ENCODE results near the gene TNFRSF4.
"Not testable (repeated sequence)": the region's sequence is repeated elsewhere in the genome, so short reads cannot be mapped to it uniquely, and the experiment has no call there.

TNFRSF4 gene

DNA sequence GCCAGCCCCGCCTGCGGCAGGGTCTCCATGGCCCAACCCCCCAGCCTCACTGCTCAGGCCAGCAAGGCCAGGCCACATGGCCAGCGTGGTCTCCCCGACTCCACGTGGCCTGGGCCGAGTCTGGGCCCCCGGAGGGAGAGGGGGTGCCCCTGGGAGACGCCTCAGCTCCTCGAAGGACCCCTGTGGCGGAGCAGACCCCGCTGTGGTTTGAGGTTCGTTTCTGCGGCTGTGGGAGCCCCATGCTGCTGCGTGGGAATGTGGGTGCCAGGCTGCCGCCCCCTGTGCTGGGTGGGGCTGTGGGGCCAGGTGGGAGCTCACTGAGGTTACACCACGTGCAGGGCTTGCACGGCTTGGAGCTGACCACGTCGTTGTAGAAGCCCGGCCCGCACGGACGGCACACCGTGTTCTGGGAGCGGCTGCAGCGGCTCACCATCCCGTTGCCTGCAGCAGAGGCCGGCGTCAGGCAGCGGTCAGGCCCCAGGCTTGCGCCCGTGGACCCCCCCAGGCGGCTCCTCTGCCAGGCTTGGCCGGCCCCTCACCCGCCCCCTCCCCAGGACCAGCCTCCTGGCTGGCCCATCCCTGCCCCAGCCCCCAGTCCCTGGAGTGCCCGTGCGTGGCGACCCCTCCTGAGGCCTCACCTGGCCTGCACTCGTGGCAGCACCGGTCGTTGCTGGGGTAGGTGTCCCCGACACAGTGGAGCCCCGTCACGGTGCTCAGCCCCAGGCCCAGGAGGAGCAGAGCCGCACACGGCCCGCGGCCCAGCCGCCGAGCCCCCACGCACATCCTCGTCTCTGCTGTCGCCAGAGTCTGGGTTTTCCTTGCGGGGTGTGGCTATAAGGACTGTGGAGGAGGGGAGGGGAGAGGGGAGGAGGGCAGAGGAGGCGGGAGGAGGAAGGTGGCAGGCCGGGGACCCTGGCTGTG, at the start of gene TNFRSF4:
Gene TNFRSF4, minus strand, starts transcription at position 809 of the 921 bp plus-strand sequence. Its CDS starts 26 bp downstream, at position 783.
- DNase-seq (ENCODE audit: low read depth, low spot score) = no peak

DNA sequence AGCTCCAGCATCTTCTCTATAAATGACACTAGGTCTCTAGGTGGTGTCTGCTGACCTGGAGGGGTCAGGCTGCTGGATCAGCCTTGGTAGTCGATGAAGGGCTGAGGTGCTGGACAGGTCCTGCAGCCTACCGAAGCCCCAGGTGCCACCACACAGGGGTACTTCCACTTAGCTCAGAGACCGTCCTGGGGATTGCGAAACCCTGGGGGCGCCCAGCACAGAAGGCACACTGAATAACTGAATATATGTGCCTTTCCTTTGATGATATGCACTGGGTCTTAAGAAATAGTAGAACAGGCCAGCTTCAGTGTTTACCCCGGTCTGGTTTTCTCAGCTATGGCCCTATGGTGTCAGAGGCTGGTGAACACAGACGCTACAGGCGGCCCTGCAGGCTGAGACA, 48.8 kb upstream of the TNFRSF4 start:
- DNase-seq (ENCODE audit: low read depth, low spot score) = no peak

DNA sequence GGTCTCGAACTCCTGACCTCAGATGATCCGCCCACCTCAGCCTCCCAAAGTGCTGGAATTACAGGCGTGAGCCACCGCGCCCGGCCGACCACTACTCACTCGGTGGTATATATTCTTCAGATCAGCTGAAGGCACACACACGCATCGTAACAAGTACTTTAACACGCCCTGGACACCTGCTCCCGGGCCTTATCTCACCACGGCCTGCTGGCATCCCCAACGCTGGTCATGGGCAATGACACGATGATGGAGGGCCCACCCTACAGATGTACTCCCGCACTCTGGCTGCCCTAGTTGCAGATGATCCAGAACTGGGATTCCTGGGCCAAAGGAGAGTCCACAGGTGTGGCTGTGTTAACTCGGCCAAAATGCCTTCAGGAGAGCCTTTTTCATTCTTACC, 48.1 kb upstream of the TNFRSF4 start:
- no peak for DNase-seq (ENCODE audit: low read depth, low spot score)

DNA sequence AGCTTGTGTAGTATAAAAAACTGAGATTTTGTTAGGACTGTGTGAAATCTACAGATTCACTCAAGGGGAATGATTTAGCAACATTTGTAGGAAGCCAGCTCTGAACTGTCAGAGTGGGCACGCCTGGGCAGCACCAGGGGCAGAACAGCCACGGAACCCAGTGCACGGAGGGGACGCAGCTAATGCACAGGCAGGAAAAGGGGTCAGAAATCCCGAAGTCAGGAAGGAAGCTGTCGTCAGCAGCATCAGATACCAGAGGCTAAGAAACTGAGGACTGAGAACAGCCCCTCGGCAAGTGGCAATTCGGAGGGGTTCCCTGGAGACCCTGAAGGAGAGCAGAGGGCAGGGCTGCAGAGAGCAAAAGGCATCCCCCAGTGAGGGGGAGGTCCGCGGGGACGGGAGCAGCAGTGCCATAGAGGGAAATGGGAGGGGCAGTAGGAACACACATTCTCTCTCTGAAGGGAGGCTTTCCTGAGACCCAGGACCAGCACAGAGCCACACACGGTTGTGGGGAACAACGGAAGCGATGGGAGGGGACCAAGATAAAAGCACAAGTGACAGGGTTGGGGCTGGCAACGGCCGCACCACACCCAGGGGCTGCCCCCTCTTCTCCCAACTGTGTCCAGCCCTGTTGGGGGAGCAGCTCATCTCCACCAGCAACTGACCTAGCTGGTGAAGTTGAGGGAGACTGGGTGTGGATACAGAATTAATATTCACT, 47.0 kb upstream of the TNFRSF4 start:
- no peak for DNase-seq (ENCODE audit: low read depth, low spot score)

DNA sequence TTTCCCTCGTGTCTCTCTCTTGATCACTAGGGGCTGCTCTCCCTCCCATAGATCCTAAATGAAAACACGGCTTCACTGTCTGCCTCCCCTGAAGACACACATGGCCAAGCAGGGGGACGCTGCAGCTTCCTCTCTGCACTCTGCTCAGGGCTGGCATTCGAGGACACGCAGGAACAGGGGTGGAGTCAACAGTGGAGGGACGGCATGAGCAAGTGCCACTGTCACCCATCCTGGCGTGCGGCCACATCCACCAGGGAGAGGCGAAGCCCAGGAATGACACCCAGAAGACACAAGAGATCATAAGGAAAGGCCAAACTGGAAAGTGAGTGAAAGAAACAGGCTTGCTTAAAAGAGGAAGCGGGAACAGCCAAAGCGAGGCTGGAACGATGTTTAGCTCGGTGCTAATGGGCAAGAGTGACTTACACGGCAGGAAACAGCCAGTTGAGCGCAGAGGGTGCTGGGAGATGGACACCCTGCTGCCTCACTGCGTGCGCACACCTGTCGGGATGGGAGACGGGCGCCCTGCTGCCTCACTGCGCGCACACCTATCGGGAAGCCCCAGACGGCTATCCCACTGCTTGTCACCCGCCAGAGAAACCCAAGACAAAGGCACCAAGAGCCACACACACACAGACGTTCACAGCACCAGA, 46.1 kb upstream of the TNFRSF4 start:
- DNase-seq (ENCODE audit: low read depth, low spot score) = no peak

DNA sequence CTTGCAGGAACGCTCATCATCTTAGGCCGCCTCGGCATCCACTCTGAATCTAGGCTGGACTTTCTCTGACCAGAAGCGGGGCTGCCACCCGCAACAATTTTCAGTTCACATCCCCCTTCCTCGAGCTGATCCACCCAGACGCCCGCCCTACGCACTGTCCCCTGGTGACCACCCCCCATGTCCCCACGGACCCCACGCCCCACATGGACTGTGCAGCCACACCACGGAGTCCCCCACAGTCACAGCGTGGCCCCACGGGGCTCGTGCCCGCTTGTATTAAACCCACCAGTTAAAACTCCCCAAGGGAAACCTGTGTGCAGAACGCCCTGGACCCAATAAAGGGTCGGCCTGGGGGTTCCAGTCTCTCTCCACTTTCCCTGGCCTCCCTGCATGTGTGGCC, 45.6 kb upstream of the TNFRSF4 start:
- no peak for DNase-seq (ENCODE audit: low read depth, low spot score)

DNA sequence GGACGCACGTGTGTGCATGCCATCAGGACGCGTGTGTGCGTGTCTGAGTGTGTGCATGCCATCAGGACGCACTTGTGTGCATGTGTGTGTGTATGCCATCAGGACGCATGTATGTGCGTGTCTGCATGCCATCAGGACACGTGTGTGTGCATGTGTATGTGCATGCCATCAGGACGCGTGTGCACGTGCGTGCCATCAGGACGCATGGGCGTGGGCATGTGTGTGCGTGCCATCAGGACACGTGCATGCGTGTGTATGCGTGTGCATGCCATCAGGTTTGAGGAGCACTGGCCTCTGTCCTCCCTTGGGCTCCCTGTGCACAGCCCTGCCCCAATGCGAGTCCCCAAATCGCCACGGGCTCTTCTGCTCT, 45.2 kb upstream of the TNFRSF4 start:
- DNase-seq (ENCODE audit: low read depth, low spot score) = no peak

DNA sequence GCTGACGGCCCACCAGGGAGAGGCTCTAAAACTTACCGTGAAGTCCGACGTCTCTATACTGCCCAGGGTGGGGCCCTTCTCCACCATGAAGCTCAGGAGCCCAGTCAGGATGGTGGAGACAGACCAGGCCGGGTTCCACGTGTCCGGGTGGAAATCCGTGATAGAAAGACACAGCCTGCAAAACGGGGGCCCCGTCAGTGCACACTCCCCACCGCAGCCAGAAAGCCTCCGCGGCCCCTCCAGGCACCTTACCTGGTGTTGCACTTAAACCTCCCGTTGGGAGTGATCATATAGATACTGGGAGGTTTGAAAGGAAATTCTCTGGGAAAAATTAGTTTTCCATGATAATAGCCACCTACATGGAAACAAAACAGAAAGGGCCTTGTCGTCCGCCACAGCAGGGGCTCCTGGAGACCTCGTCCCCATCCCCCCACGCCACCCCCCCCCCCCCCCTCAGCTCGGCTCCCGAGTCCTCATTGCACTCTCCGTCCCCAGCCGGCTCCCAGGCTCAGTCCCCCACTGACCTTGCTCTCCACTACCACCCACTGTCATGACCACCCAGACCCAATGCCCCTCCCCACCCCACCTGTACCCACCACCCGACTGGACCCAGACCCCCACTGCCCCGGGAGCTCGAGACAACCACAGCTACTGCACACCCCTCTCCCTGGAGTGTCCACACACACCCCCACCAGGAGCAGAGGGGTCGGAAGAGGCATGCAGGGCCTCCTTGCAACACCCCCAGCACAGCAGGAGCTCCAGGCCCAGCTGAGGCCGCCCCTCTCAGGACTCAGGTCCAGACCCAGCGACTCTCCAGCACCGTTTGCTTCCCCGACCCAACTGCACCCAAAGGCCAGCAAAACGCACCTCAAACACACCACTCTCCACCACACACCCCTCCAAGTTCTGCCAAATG, 43.3 kb upstream of the TNFRSF4 start:
- DNase-seq (ENCODE audit: low read depth, low spot score) = no peak

DNA sequence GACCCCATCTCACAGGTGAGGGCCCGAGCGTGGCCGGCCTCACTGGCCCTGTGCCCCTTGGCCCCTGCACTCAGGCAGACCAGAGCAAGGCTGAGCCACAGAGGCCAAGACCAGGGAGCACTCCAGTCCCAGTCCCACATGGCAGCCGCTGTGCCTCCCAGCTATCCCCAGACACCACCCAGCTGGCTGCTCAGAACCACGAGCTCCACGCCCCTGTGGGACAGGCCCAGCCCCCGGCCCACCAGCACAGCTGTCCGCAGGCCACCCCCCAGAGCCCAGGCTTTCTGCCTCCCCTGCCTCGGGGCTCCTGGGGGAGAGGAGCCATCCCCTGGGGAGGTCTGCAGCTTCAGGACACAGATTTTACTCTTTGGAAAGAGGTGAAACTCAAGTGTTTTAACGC, 41.7 kb upstream of the TNFRSF4 start:
- DNase-seq (ENCODE audit: low read depth, low spot score) = no peak

DNA sequence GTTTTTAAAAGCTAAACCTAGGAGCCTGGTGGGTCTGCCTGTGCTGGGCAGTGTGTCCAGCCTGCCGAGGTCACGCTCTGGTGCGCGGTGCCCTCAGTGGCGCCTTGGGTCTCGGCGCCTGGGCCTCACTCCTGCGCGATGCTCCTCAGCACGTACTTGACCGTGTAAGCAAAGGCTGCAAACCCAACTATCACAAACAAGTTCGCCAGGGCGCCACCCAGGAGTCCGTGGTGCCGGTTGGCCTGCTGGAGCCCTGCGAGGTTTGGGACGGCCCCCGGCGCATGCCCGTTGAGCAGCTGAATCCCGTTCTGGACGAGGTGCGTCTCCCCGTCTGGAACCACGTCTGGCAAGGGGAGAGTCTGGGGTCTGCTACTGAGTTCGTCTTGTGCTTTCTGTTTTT, 41.1 kb upstream of the TNFRSF4 start:
- DNase-seq (ENCODE audit: low read depth, low spot score) = no peak

DNA sequence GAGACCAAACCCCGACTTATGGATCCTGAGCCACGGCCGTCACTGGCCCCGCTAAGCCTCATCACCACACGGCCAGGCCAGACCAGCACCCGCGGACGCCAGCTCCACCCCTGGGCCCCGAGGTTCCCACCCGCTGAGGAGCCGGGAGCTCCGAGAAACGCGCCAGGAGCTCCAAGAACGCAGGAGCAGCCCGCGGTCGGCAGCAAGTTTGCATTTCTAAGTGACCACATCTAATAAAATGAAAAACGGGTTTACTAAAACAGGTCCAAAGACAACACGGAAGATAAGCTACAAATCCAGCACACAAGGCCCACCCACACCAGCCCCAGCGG, 40.7 kb upstream of the TNFRSF4 start:
- no peak for DNase-seq (ENCODE audit: low read depth, low spot score)

DNA sequence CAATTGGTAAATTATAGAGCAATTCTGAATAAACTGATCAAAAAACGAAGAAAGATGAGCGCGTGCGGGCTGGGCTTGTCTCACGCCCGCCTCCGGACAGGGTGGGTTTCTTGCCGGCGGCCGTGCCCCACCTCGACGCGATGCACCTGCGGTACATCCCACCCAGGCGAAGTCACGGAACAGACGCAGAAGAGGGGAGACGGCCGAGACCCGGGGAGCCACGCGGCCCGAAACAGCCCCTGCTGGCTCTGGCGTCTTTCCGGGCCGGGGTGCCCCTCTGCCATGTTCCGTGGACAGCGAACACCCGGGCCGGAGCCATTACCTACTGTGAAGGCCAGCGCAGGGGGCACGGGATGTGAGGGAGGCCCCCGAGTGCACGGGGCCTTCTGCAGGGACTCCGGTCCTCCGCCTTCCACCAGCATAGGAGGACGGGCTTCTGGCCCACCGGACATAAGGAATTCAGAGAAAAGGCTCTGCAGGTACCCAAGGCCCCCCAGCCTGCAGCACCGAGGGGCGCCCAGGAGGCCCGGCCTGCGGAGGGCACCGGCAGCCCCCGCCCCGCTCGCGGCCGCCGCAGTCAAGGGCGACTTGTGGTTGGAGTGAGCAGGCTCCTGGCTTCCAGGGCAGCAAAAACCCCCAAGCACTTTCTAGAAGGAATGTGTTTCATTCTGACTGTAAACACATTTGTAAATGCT, 40.2 kb upstream of the TNFRSF4 start:
- no peak for DNase-seq (ENCODE audit: low read depth, low spot score)

DNA sequence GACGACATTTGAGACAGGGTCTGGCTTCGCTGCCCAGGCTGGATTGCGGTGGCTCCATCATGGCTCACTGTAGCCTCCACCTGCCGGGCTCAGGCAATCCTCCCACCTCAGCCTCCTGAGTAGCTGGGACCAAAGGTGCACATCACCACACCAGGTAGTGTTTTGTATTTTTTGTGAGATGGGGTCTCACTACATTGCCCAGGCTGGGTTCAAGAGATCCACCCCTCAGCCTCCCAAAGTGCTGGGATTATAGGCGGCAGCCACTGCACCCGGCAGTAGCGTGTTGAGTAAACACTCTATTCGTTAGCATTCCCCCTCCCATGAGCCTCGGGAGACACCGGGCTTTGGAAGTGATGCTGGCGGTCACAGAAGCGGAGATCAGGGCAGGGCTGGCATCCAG, 39.4 kb upstream of the TNFRSF4 start:
- no peak for DNase-seq (ENCODE audit: low read depth, low spot score)

DNA sequence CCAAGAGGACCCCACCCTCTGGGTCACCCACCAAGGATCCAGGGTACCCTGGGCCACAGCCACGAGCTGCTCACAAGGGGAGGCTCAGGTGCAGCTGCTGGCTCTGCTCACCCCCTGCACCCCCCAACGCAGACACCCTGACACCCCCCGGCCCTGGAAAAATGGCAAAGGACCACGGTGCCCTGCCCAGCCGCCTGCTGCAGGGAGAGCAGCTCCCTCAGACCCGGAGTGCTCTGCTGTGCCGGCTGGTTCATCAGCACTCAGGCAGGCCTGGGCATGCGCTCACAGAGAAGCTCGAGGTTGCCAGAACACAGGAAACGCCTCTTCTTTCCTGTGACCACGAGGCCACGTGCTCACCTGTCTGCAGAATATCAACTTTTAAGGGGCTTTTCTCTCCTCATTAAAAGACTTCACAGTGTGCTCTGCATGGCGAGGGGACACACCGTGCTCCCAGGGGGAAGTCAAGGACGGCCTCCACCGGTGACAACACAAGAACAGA, 36.9 kb upstream of the TNFRSF4 start:
- no peak for DNase-seq (ENCODE audit: low read depth, low spot score)

DNA sequence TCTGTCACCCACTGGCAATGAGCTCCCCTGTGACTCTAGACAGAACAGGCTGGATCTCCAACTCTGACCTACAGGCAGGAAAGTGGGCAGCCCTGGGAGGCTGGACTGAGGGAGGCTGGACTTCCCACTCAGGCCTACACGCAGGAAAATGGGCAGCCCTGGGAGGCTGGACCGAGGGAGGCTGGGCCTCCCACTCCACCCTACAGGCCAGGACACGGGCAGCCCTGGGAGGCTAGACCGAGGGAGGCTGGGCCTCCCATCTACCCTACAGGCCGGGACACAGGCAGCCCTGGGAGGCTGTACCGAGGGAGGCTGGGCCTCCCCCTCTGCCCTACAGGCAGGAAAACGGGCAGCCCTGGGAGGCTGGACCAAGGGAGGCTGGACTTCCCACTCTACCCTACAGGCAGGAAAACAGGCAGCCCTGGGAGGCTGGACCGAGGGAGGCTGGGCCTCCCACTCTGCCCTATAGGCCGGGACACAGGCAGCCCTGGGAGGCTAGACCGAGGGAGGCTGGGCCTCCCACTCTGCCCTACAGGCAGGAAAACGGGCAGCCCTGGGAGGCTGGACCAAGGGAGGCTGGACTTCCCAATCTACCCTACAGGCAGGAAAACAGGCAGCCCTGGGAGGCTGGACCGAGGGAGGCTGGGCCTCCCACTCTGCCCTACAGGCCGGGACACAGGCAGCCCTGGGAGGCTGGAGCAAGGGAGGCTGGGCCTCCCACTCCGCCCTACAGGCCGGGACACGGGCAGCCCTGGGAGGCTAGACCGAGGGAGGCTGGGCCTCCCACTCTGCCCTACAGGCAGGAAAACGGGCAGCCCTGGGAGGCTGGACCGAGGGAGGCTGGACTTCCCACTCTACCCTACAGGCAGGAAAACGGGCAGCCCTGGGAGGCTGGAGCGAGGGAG, 34.3 kb upstream of the TNFRSF4 start:
- not testable (repeated sequence) for DNase-seq (ENCODE audit: low read depth, low spot score)

DNA sequence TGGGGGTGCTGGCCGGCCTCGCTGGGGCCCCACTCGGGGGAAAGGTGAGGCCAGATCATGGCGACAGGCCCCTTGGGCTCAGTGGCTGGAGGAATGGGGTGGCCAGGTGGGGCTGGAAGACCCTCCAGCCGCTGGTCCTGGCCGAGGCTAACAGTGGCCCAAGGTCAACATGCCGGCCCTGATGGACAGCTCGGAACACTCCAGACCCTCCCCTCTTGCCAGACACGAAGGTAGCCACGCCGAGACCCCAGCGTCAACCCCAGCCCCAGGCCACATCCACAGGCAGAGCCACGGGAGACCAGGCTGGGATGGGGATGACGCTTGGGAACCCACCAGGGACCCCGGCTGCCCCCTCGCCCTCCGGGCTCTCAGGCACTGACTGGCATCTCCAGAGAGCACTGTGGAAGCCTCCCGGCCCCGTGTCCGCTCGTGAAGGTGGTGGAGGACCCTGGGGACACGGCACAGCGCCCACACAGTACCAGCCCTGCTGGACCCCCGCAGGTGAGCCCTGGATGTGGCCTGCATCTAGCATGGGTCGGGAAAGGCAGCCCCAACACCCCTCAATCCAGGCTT, 33.5 kb upstream of the TNFRSF4 start:
- DNase-seq (ENCODE audit: low read depth, low spot score) = no peak

DNA sequence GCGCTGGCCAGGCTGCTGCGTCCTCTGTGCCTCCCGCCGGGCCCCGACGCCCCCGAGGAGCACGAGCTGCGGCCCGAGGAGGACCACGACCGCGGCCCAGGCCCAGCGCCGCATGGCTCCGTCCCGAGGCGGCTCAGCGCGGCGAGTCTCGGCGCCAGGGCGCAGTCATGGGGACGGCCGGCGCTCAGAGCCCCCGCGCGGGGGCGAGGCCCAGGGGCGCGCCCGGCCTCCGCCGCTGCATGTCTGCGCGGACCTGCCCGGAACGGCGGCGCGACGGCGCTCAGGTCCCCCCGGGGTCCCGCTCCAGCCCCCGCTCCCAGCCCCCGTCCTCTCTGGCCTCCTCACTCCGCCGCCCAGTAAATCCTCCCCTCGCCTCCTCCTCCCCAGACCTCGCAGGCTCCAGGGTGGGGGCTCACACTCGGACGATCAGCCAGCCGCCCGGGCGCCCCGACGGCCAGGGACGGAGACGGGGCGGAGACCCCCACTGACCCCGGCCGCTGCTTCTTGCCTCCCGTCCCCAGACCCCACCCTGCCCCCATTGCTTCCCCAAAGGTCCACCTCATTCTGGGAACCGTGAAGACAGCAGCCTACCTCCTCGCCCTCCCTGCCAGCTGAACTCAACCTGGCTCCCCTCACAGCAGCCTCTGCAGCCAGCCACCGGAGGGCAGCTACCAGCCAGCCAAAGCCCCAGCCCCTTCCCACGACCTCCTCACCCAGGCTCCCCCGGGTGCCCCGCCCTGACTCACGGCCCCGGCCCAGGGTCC, 32.8 kb upstream of the TNFRSF4 start, which contains the start of gene C1QTNF12:
Gene C1QTNF12, minus strand, starts transcription at position 146 of the 764 bp plus-strand sequence. Its CDS starts 32 bp downstream, at position 114.
- no peak for DNase-seq (ENCODE audit: low read depth, low spot score)

DNA sequence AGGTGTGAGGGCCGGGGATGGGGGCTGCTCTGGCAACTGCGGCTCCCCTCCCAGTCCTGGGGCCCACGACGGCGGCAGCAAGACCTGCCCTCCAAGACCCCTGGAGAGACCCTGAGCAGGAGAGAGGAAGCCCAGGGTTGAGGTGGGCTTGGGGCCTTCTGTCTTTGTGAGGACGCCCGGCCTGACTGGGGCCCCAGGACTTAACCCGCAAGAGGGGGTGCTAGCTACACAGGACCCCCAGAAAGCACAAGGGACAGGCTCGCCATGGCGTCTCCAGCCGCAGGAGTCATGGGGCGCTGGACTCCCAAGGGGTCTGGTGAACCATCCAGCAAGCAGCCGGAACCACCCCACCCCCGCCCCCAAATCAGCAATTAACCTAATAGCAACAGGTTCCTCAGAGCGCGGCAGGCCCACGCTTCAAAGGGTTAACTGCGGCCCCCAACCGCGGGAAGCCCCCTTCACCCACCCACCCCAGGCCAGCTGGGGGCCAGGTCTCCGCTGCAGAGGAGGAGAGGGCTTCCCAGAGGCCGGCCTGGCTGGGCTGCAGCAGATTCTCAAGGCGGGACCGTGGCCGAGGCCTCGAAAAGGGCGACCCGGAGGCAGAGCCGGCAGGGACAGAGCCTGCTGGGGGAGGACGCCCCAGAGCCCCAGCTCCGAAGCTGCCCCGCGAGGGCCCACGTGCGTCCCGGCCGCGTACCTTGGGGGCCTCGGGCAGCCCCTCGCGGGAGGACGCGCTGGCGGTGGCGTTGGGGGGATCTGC, 32.0 kb upstream of the TNFRSF4 start:
- no peak for DNase-seq (ENCODE audit: low read depth, low spot score)
